VCaP (cell line): Measurements from ENCODE around the gene AMOTL1.

Source experiments
- H3K27ac ChIP-seq: fragments of 450-650 bp; 2 replicates; pipeline ENCODE4 v1.5.1; 2017
- CTCF ChIP-seq: fragments of 450-650 bp; conservative IDR thresholded peaks from 2 replicates; pipeline ENCODE4 v1.5.1; 2017; ENCODE audit warnings: mild to moderate bottlenecking, moderate library complexity

Gene AMOTL1

GRCh38 chr11:94728966-94729751 is 39.0 kb upstream of the AMOTL1 start:
- TF ChIP-seq CTCF: no peak
- H3K27ac ChIP-seq: no peak overlapping the region

GRCh38 chr11:94730153-94730552 is 38.0 kb upstream of the AMOTL1 start:
- no peak overlapping the region for H3K27ac ChIP-seq
- TF ChIP-seq CTCF: no peak

GRCh38 chr11:94731880-94732601 is 36.1 kb upstream of the AMOTL1 start:
- no peak for TF ChIP-seq CTCF
- H3K27ac ChIP-seq: peak overlapping the region; percentile 66

- peak overlapping the region; percentile 66 for H3K27ac ChIP-seq
- TF ChIP-seq CTCF: no peak
Observed at GRCh38 chr11:94732617-94733281, 35.4 kb upstream of the AMOTL1 start.

GRCh38 chr11:94734563-94735275 is 33.4 kb upstream of the AMOTL1 start:
- H3K27ac ChIP-seq: no peak overlapping the region
- TF ChIP-seq CTCF: no peak

- no peak for TF ChIP-seq CTCF
- H3K27ac ChIP-seq: no peak overlapping the region
Observed at GRCh38 chr11:94735907-94736306, 32.2 kb upstream of the AMOTL1 start.
